Adrenal gland (tissue), 12 donors: ENCODE data around the gene COL15A1. TPM values are rescaled to one million over a fixed set of nuclear protein-coding genes. Genes with fewer than 3 reads are reported as not detected.

Experiments
- DNase-seq, 7 donors: peaks; one replicate each; pipeline ENCODE4 v3.0.0-alpha.2; 2019 to 2020
- H3K27ac ChIP-seq, 5 donors: fragments of 200-600 bp; sonication (generic) in 4 of 5; 1 replicate in 3 of 5; 2 replicates in 2 of 5; pipeline versions ENCODE4 v1.5.1 to v1.8.0; 2016 to 2020; ENCODE audit warnings: mild to moderate bottlenecking in 1 of 5
- H3K27me3 ChIP-seq: fragments of 200-600 bp; 2 replicates; pipeline ENCODE4 v1.8.0; 2021
- H3K36me3 ChIP-seq, 2 donors: fragments of 200-600 bp; replicated peaks in 1 of 2; 1 replicate in 1 of 2; 2 replicates in 1 of 2; pipeline versions ENCODE4 v1.5.1 to v1.8.0; 2018 to 2022
- H3K4me1 ChIP-seq, 2 donors: fragments of 200-600 bp; replicated peaks in 1 of 2; 1 replicate in 1 of 2; 2 replicates in 1 of 2; pipeline versions ENCODE4 v1.5.1 to v1.8.0; 2018 to 2021
- H3K4me3 ChIP-seq, 4 donors: fragments of 200-600 bp; sonication (generic) in 3 of 4; one replicate each; pipeline ENCODE4 v1.5.1; 2016 to 2018
- H3K9me3 ChIP-seq, 3 donors: fragments of 200-600 bp; sonication (generic) in 1 of 3; replicated peaks in 1 of 3; 1 replicate in 2 of 3; 2 replicates in 1 of 3; pipeline versions ENCODE4 v1.5.1 to v1.8.0; 2016 to 2021
- CTCF ChIP-seq, 6 experiments: fragments of 450-650 bp in 4 of 6; fragments of 200-600 bp in 2 of 6; sonication (generic) in 1 of 6; IDR thresholded peaks; 1 replicate in 5 of 6; 2 replicates in 1 of 6; pipeline versions ENCODE4 v1.5.1 to v1.8.0; 2016 to 2021; ENCODE audit warnings: antibody characterized with exemption in 6 of 6, mild to moderate bottlenecking in 2 of 6, moderate library complexity in 1 of 6
- POLR2A ChIP-seq, 2 donors: fragments of 450-650 bp; IDR thresholded peaks; one replicate each; pipeline ENCODE4 v1.6.1; 2017; ENCODE audit warnings: antibody characterized with exemption in 2 of 2, mild to moderate bottlenecking in 2 of 2, moderate library complexity in 1 of 2
- WGBS, 4 donors: extraction: QIAGEN DNeasy Blood & Tissue Kit in 2 of 4; methylation state at CpG; one replicate each; pipeline versions ENCODE4 v1.1.5 to v1.1.7; 2013 to 2017; 5-methylcytosine and 5-hydroxymethylcytosine counted together
- intact Hi-C, 2 donors: fragments of 100-400 bp; cut with DNase I; formaldehyde crosslinking; loops; one replicate each; pipeline versions ENCODE4 v1.14.1 to v1.15.0; 2022 to 2023
- polyA plus RNA-seq, 3 donors: library from polyadenylated mRNA; stranded (reverse); fragments of 200-250 nt in 2 of 3; fragments of 350-450 nt in 1 of 3; fragmentation: Illumina TruSeq in 1 of 3; extraction: RNeasy Lipid Tissue Mini Kit (QIAGEN cat#74804) in 1 of 3; gene quantifications; one replicate each; pipeline ENCODE4 v1.2.3, GENCODE V29; 2013 to 2014
- total RNA-seq, 9 donors: library from RNA; depleted of rRNA in 4 of 9; stranded (reverse); fragments of >200 nt in 4 of 9; fragments of 120-200 nt in 1 of 9; fragmentation: NEBNext Ultra II Directional in 1 of 9; extraction: Animal tissue kit (Norgen Biotek cat#: 25700) in 1 of 9; gene quantifications; one replicate each; pipeline versions ENCODE4 v1.1.0 to v1.2.4, GENCODE V29; 2013 to 2023
- donor health status: healthy with polysubstance abuse.
- donor health status: Bipolar disorder and iron deficiency.
- donor health status: DM: yes; HTN: yes; CAD: no.
- donor health status: DM: no; HTN: no; CAD: no.
- donor health status: DM: no; HTN: no; CAD: no.
- donor health status: DM: yes; HTN: yes; CAD: no.

Gene COL15A1
- total and polyA plus RNA-seq, 12 donors = 34.8 to 320 (median 101) TPM

GRCh38 chr9:98978231-98978681 is 34.5 kb downstream of the COL15A1 start:
- Histone ChIP-seq H3K27me3 (no peaks in the 10 kb centered on the region), H3K4me1 (peaks cover 6 to 32% of the 10 kb centered on the region in 2 donors), H3K36me3 (no peaks in the 10 kb centered on the region), H3K9me3 (no peaks in the 10 kb centered on the region), H3K27ac (peak overlapping the region in 4 of 5 donors; percentile 14 to 69 (median 36)), H3K4me3 (no peak overlapping the region)
- intact Hi-C loops = no loop called here
- 24 to 36% (median 32%) methylated on average over 5 of the region's 5 CpGs for WGBS, 4 donors
- DNase-seq = peak in 2 of 7 donors; percentile 46 to 47
- no peak for TF ChIP-seq CTCF (IDR thresholded peaks at IDR 0.05)
- no peak for TF ChIP-seq POLR2A (IDR thresholded peaks at IDR 0.05)

GRCh38 chr9:98980291-98980690 is 36.6 kb downstream of the COL15A1 start:
- WGBS, 4 donors = 87 to 96% (median 92%) methylated on average over 5 of the region's 5 CpGs
- H3K27ac ChIP-seq = no peak overlapping the region
- intact Hi-C loops = loop anchor here in 1 of 2 donors (10.0 kb wide), 1 partner anchor 105 kb away; no protein-coding TSS in a partner anchor
- H3K27me3 ChIP-seq = no peaks in the 10 kb centered on the region
- DNase-seq = no peak
- no peaks in the 10 kb centered on the region for H3K9me3 ChIP-seq
- H3K4me3 ChIP-seq = no peak overlapping the region
- no peaks in the 10 kb centered on the region for H3K36me3 ChIP-seq
- H3K4me1 ChIP-seq = peaks cover 1 to 14% of the 10 kb centered on the region in 2 donors
- no peak for TF ChIP-seq POLR2A (IDR thresholded peaks at IDR 0.05)
- no peak for TF ChIP-seq CTCF (IDR thresholded peaks at IDR 0.05)

- WGBS, 4 donors = 70 to 79% (median 75%) methylated on average over 14 to 15 of the region's 15 CpGs
- peak overlapping the region in 1 of 5 donors; percentile 16 for H3K27ac ChIP-seq
These were observed 39.9 kb downstream of the COL15A1 start for GRCh38 chr9:98983295-98984268.

More at GRCh38 chr9:98983295-98984268, 39.9 kb downstream of the COL15A1 start:
- Histone ChIP-seq H3K27me3 (no peaks in the 10 kb centered on the region), H3K36me3 (peaks cover 0 to 19% of the 10 kb centered on the region in 2 donors), H3K4me1 (peaks cover 0 to 1% of the 10 kb centered on the region in 2 donors), H3K9me3 (no peaks in the 10 kb centered on the region), H3K4me3 (no peak overlapping the region)
- intact Hi-C loops = loop anchor here in 1 of 2 donors (10.0 kb wide), 1 partner anchor 109 kb away; no protein-coding TSS in a partner anchor
- TF ChIP-seq CTCF (IDR thresholded peaks at IDR 0.05) = no peak
- TF ChIP-seq POLR2A (IDR thresholded peaks at IDR 0.05) = no peak
- no peak for DNase-seq
